Stimulated activated naive CD8-positive, alpha-beta T cell treated with anti-CD3 and anti-CD28 coated beads, Interleukin-15, Interleukin-2, amounts not matched to agents 100 U/mL and 50 U/mL, for 24 hours (primary cell): Measurements from ENCODE around the gene GPR78.

ENCODE experiments used
- ATAC-seq: fragments of 150-1000 bp; cut with Tn5 transposase; one replicate; pipeline ENCODE4 v1.10.0; 2021
- DNase-seq: peaks from one replicate; pipeline ENCODE4 v3.0.0; 2021

The GPR78 gene

DNA sequence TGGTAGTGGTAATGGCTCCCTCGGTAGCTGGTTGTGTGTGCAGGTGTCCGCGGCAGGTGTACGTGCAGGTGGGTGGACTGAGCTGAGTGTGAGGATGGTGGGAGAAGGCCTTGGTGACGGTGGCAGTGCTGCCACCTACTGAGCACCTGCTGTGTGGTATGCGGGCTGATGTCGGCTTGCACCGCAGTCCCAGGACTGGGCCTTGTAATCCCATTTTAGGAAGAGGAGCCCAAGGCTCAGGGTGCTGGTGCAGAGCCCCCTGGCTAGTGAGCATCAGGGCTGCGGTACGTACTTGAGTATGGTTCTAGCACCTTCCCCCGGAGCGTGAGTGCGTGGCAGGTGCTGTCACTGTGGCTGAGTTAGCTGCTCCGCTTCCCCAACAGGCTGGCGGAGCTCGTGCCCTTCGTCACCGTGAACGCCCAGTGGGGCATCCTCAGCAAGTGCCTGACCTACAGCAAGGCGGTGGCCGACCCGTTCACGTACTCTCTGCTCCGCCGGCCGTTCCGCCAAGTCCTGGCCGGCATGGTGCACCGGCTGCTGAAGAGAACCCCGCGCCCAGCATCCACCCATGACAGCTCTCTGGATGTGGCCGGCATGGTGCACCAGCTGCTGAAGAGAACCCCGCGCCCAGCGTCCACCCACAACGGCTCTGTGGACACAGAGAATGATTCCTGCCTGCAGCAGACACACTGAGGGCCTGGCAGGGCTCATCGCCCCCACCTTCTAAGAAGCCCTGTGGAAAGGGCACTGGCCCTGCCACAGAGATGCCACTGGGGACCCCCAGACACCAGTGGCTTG lies 6.7 kb downstream of the GPR78 start:
- no peak for DNase-seq
- no peak for ATAC-seq

DNA sequence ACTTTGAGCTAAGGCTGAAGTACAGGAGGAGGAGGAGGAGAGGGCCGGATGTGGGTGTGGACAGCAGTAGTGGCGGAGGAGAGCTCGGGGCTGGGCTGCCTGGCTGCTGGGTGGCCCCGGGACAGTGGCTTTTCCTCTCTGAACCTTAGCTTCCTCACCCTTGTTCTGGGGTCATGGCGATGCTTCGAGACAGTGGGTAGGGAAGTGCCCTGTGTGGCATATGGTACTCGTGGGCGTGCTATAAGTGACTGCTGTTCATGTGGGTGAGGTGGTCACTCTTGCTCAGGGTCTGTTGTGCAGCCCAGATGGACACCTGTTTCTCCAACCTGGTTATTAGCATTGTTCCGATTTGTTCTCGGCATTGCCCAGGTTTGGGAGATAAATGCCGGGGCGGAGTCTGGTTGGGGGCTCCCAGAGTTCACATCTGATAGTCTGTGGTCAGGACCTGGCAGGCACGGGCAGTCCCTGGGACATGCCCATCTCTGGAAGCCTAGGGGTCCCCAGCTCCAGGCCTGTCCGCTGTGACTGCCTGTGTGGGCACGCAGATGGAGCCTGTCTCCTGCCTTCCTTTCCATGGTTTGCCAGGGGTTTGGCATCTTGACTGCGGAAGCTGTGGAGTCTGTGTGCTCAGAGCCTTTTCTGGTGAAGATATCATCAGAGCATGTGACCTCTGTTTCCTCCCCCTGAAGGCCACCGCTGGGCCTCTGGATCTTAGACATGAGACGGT lies 7.4 kb downstream of the GPR78 start:
- no peak for DNase-seq
- no peak for ATAC-seq

GRCh38 chr4:8588196-8588470 lies 7.9 kb downstream of the GPR78 start:
- ATAC-seq = no peak
- DNase-seq = no peak

DNA sequence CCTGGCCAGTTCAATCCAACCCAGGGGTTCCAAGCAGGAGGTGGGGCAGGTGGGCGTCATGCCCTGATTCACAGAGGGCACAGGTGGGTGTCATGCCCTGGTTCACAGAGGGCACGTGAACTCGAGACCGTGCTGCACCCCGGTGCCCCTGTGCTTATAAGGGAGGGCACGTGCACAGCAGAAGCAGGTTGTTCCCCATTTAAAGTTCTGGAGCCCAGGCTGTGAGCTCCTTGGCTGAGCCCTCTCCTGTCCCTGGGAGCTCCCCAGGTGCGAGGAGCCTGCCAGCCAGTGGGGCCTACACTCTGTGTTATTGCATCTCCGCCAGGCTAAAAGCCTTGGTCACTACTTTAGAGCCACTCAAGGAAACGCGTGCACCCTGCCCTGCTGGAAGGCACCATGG lies 9.1 kb downstream of the GPR78 start:
- ATAC-seq = no peak
- no peak for DNase-seq

DNA sequence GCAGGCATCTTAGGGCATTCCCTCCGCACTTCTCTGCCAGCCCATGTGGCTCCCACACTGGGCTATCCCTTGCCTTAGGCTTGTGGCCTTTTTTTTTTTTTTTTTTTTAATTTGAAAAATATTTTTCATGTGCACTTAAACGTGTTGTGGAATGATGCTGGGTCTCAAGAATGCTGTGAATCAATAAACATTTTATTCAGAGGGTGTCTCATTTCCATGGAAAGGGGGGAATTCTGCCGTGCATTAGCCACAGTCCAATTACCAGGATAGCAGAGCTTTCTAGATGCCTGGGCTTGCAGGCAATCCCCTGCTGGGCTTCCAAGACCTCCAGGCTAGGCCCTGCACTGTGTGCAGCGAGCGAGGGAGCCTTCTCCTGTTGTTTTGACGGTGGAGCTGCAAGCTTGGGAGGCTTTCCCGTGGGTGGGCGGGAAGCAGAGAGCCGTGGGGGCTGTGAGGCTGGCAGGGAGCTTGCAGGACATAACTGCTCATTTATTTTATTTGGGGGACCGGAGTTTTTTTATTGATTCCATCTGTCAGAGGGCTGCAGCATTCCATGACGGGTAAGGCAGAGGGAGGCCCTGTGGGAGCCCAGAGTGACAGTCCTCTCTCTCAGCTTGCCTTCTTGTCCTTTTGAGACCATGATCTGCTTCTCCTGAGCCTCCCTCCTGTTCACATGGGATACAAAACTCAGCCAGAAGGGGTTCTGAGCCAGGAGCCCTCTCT lies 9.8 kb downstream of the GPR78 start:
- no peak for ATAC-seq
- no peak for DNase-seq

DNA sequence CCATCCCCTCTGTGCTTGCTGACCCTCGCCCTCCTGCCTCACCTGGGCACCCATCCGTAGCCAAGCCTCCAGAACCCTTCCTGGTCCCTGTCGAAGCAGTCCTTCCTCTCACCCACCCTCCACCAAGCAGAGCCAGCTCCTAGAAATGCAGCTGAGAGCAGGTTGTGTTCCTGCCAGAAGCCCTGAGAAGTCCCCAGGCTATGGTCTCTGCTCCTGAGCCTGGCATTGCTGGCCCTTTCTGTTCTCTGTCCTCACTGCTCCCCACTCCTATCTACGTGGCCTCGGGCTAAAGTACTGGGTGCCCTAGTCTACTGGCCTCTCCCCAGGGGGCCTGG lies 10.3 kb downstream of the GPR78 start:
- no peak for ATAC-seq
- no peak for DNase-seq

GRCh38 chr4:8591114-8591513 lies 10.9 kb downstream of the GPR78 start:
- ATAC-seq (no peak), DNase-seq (no peak)

- no peak for DNase-seq
- ATAC-seq = no peak
Observed at GRCh38 chr4:8591626-8592365, 11.6 kb downstream of the GPR78 start.

DNA sequence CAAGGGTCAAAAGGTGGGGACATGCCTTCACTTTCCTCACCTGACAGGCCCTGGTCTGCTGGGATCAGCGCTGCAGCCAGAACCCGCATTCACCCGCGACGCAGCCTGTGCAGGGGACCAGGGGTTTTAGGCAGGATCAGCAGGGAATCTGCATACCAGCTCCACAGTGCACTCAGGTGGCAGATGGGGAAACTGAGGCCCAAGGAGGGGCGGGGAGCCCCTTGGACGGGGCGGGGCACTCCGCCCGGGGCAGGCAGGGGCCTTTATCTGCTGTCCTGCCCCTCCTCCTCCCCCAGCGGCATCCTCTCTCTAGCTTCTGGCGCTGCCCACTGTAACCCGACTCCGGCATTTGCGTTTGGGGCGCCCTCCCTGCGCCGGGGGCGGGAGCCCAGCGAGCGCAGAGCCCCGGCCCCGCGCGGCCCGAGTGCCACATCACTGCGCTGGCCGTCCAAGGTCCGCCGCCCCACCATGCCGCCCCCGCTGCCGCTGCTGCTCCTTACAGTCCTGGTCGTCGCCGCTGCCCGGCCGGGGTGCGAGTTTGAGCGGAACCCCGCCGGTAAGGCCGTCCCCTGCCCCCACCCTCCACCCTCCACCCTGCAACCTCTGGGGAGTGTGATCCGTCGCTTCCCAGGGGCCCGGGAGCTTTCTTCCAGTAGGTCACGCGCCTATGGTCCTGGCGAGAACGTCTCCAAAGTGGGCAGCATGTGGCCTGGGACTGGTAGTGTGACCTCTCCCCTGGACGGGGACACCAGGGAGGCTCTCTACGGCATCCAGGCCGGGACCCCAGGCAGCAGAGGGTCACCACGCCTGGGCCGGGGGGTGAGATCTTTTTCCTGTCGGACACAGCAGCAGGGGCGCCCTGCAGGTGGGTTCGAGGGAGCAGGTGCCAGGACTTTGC lies 12.4 kb downstream of the GPR78 start, which contains the start of gene CPZ:
Gene CPZ, plus strand, starts transcription at position 400 of the 898 bp plus-strand sequence. Its CDS starts 69 bp downstream, at position 469.
- no peak for DNase-seq
- no peak for ATAC-seq

GRCh38 chr4:8593264-8594096 lies 13.3 kb downstream of the GPR78 start:
- ATAC-seq = no peak
- no peak for DNase-seq

DNA sequence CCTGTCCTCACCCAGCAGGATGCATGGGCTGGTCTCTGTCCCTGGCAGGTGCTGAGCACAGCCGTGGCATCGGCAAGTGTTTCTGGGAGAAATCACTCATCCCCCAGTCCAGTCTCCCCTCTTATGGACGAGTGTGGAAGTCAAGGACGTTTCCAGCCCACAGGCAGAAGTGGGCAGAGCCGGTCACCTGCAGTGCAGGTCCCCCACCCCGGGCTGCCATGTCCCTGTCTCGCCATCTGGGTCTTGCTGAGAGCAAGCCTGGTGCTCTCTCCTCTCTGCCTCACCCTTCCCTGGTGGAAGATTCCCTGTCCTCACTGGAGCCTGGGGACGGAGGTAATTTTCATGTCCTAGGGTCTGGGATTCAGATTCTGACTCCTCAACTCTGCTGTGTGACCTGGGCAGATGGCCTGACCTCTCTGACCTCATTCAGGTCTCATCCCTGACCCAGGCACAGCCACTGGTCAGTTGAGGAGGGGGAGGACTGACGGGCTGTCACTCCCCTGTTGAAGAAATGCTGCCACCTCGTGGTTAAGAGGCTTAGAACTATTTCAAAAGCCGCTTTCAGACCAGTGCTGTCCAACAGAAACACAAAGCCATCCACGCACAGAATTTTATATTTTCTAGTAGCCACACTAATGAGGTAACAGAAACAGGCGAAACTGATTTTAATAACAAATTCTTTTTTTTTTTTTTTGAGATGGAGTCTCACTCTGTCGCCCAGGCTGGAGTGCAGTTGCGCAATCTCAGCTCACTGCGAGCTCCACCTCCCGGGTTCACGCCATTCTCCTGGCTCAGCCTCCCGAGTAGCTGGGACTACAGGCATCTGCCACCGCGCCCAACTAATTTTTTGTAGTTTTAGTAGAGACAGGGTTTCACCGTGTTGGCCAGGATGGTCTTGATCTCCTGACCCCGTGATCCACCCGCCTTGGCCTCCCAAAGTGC lies 14.2 kb downstream of the GPR78 start:
- peak; percentile 20 for DNase-seq
- no peak for ATAC-seq

DNA sequence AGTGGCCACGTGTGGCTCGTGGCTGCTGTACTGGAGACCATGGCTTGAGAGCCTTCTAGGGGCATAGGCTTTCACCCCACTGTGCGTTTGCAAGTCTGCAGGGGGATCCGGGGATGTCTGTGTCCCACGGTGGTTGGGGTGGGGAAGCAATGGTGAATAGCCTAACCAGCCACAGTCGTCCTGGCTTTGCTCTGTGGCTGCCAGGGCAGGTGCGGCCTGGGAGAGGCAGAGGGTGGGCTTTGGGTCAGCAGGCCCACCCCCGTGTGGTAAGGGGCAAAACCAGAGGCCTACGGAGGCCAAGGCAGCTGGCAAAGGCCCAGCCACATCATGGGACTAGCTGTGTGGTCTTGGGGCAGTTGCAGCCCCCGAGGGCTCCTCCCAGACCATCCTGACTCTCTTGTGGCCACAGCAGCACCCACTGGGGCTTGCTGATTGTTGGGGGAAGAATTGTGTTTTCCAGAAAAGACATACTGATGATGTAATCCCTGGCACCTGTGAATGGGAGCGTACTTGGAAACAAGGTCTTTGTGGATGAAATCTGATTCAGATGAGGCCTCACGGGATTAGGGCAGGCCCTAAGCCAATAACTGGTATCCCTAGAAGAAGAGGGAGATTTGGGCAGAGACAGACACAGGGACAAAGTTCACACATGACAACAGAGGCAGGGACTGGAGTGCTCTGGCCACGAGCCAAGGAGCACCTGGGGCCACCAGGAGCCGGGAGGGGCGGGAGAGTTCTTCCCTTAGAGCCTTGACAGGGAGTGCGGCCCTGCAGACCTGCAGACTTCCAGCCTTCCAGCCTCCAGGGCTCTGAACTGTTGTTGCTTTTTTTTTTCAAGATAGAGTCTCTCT lies 15.3 kb downstream of the GPR78 start:
- no peak for DNase-seq
- ATAC-seq = no peak

DNA sequence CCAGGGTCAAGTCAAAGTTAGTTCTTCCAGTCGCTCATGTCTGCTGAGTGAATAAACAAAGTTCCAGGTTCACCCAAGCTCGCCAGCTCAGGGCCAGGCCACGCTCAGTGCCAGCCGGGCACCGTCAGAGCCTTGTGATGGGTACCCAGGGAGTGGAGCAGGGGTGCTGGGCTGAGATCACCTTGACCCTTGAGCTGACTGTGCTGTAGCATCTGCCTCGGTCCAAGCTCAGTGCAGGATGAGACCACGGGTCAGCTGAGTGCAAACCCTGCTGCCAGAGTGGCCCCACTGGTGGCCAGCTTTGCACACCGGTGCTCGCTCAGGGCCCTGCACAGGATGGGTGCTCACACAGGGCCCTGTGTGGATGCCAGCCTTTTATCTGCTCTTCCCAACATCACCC lies 16.7 kb downstream of the GPR78 start:
- DNase-seq = no peak
- ATAC-seq = no peak

- no peak for ATAC-seq
- no peak for DNase-seq
Observed at GRCh38 chr4:8597319-8597718, 17.1 kb downstream of the GPR78 start.

- no peak for ATAC-seq
Observed at GRCh38 chr4:8597791-8598190, 17.6 kb downstream of the GPR78 start.

GRCh38 chr4:8598391-8599090 lies 18.3 kb downstream of the GPR78 start:
- ATAC-seq = no peak

More at GRCh38 chr4:8597791-8598190, 17.6 kb downstream of the GPR78 start:
- DNase-seq = no peak

DNA sequence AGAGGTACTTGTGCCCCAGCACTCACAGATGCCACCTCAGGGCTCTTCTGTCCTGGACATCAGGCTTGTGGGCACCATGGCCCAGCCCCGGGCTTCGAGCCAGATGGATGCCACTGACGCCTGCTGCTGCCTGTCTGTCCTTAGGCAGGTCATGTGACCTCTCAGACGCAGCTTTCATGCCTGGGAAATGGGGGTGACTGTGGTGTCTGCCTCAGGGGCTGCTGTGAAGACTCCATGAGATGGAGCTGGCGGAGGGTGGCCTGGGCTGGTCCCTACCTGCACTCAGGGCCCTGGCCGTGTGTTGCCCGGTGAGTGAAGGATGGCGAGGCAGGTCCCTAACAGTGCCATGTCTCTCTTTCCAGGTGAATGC lies 18.9 kb downstream of the GPR78 start:
- ATAC-seq = no peak
- DNase-seq = no peak

More at GRCh38 chr4:8598391-8599090, 18.3 kb downstream of the GPR78 start:
- no peak for DNase-seq

DNA sequence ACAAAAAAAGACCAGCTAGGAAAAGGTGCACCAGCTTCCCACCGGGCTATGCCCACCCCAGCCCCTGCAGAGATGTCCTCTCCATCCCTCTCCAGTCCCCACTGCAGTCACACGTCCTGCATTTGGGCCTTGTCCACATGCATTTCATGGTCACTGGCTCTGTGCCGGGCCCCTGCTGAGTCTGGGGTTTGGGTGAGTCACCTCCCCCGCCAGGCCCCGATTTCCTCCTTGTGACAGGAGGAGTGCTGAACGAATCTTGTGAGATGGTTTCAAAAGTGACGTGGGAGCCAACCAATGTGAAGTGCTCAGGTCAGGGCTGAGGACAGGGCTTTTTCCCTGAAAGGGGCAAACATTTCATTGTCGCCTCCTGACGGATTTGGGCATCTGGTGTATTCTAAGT lies 19.5 kb downstream of the GPR78 start:
- DNase-seq (no peak), ATAC-seq (no peak)
